ENCODE results near the gene EDN2. TPM values are rescaled to one million over a fixed set of nuclear protein-coding genes. Genes with fewer than 3 reads are reported as not detected.

The EDN2 gene
- total RNA-seq, 1 donor = not detected

GRCh38 chr1:41435570-41436178, 48.8 kb downstream of the EDN2 start:
- no peak for TF ChIP-seq CTCF (IDR thresholded peaks at IDR 0.05; ENCODE audit: insufficient read depth, low read length)
- DNase-seq (ENCODE audit: low read depth) = no peak
- no peak overlapping the region for H3K4me3 ChIP-seq (ENCODE audit: low read depth, low read length)

- DNase-seq (ENCODE audit: low read depth) = no peak
- H3K4me3 ChIP-seq (ENCODE audit: low read depth, low read length) = no peak overlapping the region
- no peak for TF ChIP-seq CTCF (IDR thresholded peaks at IDR 0.05; ENCODE audit: insufficient read depth, low read length)
These were observed 49.6 kb downstream of the EDN2 start for GRCh38 chr1:41434748-41435449.

GRCh38 chr1:41434306-41434705, 50.2 kb downstream of the EDN2 start:
- no peak overlapping the region for H3K4me3 ChIP-seq (ENCODE audit: low read depth, low read length)
- no peak for DNase-seq (ENCODE audit: low read depth)
- no peak for TF ChIP-seq CTCF (IDR thresholded peaks at IDR 0.05; ENCODE audit: insufficient read depth, low read length)

GRCh38 chr1:41433501-41433900, 51.0 kb downstream of the EDN2 start:
- DNase-seq (ENCODE audit: low read depth) = no peak
- H3K4me3 ChIP-seq (ENCODE audit: low read depth, low read length) = no peak overlapping the region
- no peak for TF ChIP-seq CTCF (IDR thresholded peaks at IDR 0.05; ENCODE audit: insufficient read depth, low read length)

GRCh38 chr1:41432481-41433280, 51.8 kb downstream of the EDN2 start:
- no peak overlapping the region for H3K4me3 ChIP-seq (ENCODE audit: low read depth, low read length)
- peak; percentile 92 for TF ChIP-seq CTCF (IDR thresholded peaks at IDR 0.05; ENCODE audit: insufficient read depth, low read length)
- peak; percentile 93 for DNase-seq (ENCODE audit: low read depth)

GRCh38 chr1:41431490-41432350, 52.8 kb downstream of the EDN2 start:
- DNase-seq (ENCODE audit: low read depth) = no peak
- no peak for TF ChIP-seq CTCF (IDR thresholded peaks at IDR 0.05; ENCODE audit: insufficient read depth, low read length)
- no peak overlapping the region for H3K4me3 ChIP-seq (ENCODE audit: low read depth, low read length)

Measured in fibroblast of the aortic adventitia (primary cell).